Thyroid gland (tissue), 4 donors: ENCODE data around the gene ENOX1. TPM values are rescaled to one million over a fixed set of nuclear protein-coding genes. Genes with fewer than 3 reads are reported as not detected.

Experiments
- DNase-seq, 2 donors: peaks; one replicate each; pipeline ENCODE4 v3.0.0-alpha.2; 2019
- H3K27ac ChIP-seq, 3 donors: fragments of 200-600 bp; sonication (generic); 1 replicate in 2 of 3; 2 replicates in 1 of 3; pipeline ENCODE4 v1.5.1; 2016 to 2019; ENCODE audit warnings: mild to moderate bottlenecking in 1 of 3, moderate library complexity in 1 of 3
- H3K27me3 ChIP-seq: fragments of 200-600 bp; sonication (generic); one replicate; pipeline ENCODE4 v1.5.1; 2019
- H3K36me3 ChIP-seq, 2 donors: fragments of 200-600 bp; sonication (generic); one replicate each; pipeline ENCODE4 v1.5.1; 2016 to 2019
- H3K4me1 ChIP-seq, 2 donors: fragments of 200-600 bp; sonication (generic); one replicate each; pipeline ENCODE4 v1.5.1; 2017 to 2019
- H3K4me3 ChIP-seq, 3 donors: fragments of 200-600 bp; sonication (generic); replicated peaks in 1 of 3; 1 replicate in 2 of 3; 2 replicates in 1 of 3; pipeline ENCODE4 v1.5.1; 2016; ENCODE audit warnings: mild to moderate bottlenecking in 1 of 3
- H3K9me3 ChIP-seq: fragments of 200-600 bp; sonication (generic); one replicate; pipeline ENCODE4 v1.5.1; 2017
- CTCF ChIP-seq, 6 experiments: fragments of 200-600 bp in 3 of 6; fragments of 450-650 bp in 3 of 6; sonication (generic) in 3 of 6; IDR thresholded peaks; one replicate each; pipeline ENCODE4 v1.5.1; 2016 to 2019; ENCODE audit warnings: antibody characterized with exemption in 6 of 6, mild to moderate bottlenecking in 2 of 6, inconsistent platforms in 1 of 6, moderate library complexity in 1 of 6
- POLR2A ChIP-seq, 2 donors: fragments of 450-650 bp; IDR thresholded peaks; one replicate each; pipeline ENCODE4 v1.6.1; 2017; ENCODE audit warnings: antibody characterized with exemption in 2 of 2, mild to moderate bottlenecking in 2 of 2, moderate library complexity in 1 of 2
- WGBS, 2 donors: methylation state at CpG; one replicate each; pipeline ENCODE4 v1.1.5; 2017; 5-methylcytosine and 5-hydroxymethylcytosine counted together
- intact Hi-C: fragments of 100-400 bp; cut with DNase I; formaldehyde crosslinking; loops from one replicate; pipeline ENCODE4 v1.15.1; 2023
- total RNA-seq, 4 donors: library from RNA; depleted of rRNA; stranded (reverse); fragments of >200 nt; gene quantifications; one replicate each; pipeline ENCODE4 v1.2.3, GENCODE V29; 2016

Gene ENOX1
- total RNA-seq, 4 donors from 2014 or later: 0.13 to 1.8 (median 0.31) TPM

- H3K9me3 ChIP-seq: no peaks in the 10 kb centered on the region
- intact Hi-C loops: no loop called here
- no peak for DNase-seq
- no peak overlapping the region for H3K4me3 ChIP-seq
- no peaks in the 10 kb centered on the region for H3K4me1 ChIP-seq
- no peaks in the 10 kb centered on the region for H3K27me3 ChIP-seq
- WGBS, 2 donors: 53 to 73% methylated on average over 1 of the region's 1 CpG
- no peak overlapping the region for H3K27ac ChIP-seq
- TF ChIP-seq POLR2A (IDR thresholded peaks at IDR 0.05) (no peak), CTCF (IDR thresholded peaks at IDR 0.05) (no peak)
- no peaks in the 10 kb centered on the region for H3K36me3 ChIP-seq
These were observed 586.0 kb downstream of the ENOX1 start for GRCh38 chr13:43200736-43201135.

- 90 to 95% methylated on average over 1 of the region's 1 CpG for WGBS, 2 donors
These were observed 586.5 kb downstream of the ENOX1 start for GRCh38 chr13:43200307-43200706.

GRCh38 chr13:43196750-43197370 is 589.9 kb downstream of the ENOX1 start:
- no peaks in the 10 kb centered on the region for H3K36me3 ChIP-seq
- no peak overlapping the region for H3K27ac ChIP-seq
- no peak overlapping the region for H3K4me3 ChIP-seq
- DNase-seq: no peak
- no peaks in the 10 kb centered on the region for H3K4me1 ChIP-seq
- no peak for TF ChIP-seq POLR2A (IDR thresholded peaks at IDR 0.05)
- TF ChIP-seq CTCF (IDR thresholded peaks at IDR 0.05): no peak
- intact Hi-C loops: no loop called here
- 94 to 96% methylated on average over 3 of the region's 3 CpGs for WGBS, 2 donors
- no peaks in the 10 kb centered on the region for H3K27me3 ChIP-seq
- no peaks in the 10 kb centered on the region for H3K9me3 ChIP-seq

More at GRCh38 chr13:43200307-43200706, 586.5 kb downstream of the ENOX1 start:
- Histone ChIP-seq H3K4me3 (no peak overlapping the region), H3K4me1 (no peaks in the 10 kb centered on the region), H3K27me3 (no peaks in the 10 kb centered on the region), H3K27ac (no peak overlapping the region), H3K9me3 (no peaks in the 10 kb centered on the region), H3K36me3 (no peaks in the 10 kb centered on the region)
- TF ChIP-seq CTCF (IDR thresholded peaks at IDR 0.05): no peak
- no peak for TF ChIP-seq POLR2A (IDR thresholded peaks at IDR 0.05)
- intact Hi-C loops: no loop called here
- no peak for DNase-seq

- H3K36me3 ChIP-seq: no peaks in the 10 kb centered on the region
- no peaks in the 10 kb centered on the region for H3K9me3 ChIP-seq
- TF ChIP-seq CTCF (IDR thresholded peaks at IDR 0.05): no peak
- TF ChIP-seq POLR2A (IDR thresholded peaks at IDR 0.05): no peak
- intact Hi-C loops: no loop called here
- no peaks in the 10 kb centered on the region for H3K27me3 ChIP-seq
- H3K4me1 ChIP-seq: no peaks in the 10 kb centered on the region
- DNase-seq: no peak
- H3K4me3 ChIP-seq: no peak overlapping the region
- WGBS, 2 donors: 59 to 79% methylated on average over 4 of the region's 4 CpGs
- no peak overlapping the region for H3K27ac ChIP-seq
These were observed 590.6 kb downstream of the ENOX1 start for GRCh38 chr13:43196086-43196621.

GRCh38 chr13:43195551-43195950 is 591.2 kb downstream of the ENOX1 start:
- no peaks in the 10 kb centered on the region for H3K4me1 ChIP-seq
- H3K27ac ChIP-seq: no peak overlapping the region
- no peak overlapping the region for H3K4me3 ChIP-seq
- DNase-seq: no peak
- no peaks in the 10 kb centered on the region for H3K27me3 ChIP-seq
- TF ChIP-seq CTCF (IDR thresholded peaks at IDR 0.05): no peak
- TF ChIP-seq POLR2A (IDR thresholded peaks at IDR 0.05): no peak
- no peaks in the 10 kb centered on the region for H3K36me3 ChIP-seq
- no peaks in the 10 kb centered on the region for H3K9me3 ChIP-seq
- 91 to 95% methylated on average over 4 of the region's 4 CpGs for WGBS, 2 donors
- intact Hi-C loops: no loop called here
